GM21367 (cell line): Measurements from ENCODE around the gene C1QTNF1.

Experiments used
- ATAC-seq: cut with Tn5 transposase; IDR thresholded peaks from one replicate; pipeline ENCODE4 v1.9.1; 2021; ENCODE audit not compliant: unreplicated experiment

C1QTNF1 gene

GRCh38 chr17:78992542-78993212, 31.3 kb upstream of the C1QTNF1 start:
- ATAC-seq = no peak

DNA sequence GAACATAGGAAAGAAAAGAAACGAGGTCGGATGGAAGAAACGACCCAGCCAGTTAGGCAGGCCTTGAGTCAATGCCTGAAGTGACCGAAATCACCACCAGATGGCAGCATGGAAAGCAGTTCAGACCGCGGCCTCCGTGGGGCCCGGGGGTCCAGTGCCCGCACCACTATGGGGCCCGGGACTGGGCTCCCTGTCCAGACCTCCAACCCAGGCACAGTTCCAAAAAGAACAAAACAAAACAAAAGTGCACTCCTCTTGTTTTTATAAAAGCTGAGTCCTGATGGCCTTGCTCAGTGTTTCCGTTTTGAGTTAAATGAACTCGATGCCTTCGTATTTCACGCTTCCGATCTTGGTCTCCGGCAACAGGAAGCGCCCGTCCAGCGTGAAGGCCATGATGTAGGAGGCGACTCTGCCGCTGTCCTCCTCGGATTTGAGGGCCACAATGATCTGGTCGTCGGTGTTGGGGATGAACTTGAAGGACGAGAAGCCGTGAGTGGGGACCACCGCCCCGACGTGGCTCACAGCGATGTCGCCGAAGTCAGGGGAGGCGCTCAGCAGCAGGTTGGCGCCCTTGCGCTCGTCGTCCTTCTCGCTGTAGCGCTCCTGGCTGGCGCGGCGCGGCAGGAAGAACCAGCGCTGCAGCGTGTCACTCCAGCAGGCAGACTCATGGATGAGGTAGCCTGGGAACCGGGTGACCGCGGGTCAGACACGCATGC, 30.6 kb upstream of the C1QTNF1 start:
- no peak for ATAC-seq

DNA sequence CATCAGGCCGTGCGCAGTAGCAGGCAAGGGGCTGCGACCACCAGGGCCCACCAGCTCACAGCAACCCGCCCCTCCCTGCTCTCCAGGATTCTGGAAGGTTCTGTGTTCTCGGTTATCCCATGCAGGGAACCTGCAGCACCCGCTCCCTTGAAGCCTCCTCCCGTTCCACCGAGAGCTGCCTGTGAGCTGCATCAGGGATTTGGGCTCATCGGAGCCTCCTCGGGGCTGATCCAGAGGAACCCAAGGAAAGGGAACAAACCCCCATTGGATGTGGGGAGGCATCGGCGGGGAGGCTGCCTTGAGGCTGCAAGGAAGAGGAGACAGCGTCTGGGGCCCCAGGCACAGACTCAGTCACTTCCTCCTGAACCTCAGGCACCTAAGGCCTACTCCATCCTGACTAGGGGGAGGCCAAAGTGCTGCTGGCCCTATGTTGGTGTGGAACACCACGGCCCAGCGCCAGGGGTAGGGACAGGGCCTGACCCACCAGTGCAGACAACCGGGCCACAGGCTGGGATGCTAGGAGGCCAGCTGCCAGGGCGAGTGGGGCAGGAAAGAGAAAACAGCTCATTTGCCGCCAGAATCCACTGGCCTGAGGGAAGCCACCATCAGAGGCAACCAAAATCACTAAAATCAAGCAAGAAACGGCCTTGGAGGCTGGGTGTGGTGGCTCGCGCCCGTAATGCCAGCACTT, 29.8 kb upstream of the C1QTNF1 start:
- no peak for ATAC-seq

DNA sequence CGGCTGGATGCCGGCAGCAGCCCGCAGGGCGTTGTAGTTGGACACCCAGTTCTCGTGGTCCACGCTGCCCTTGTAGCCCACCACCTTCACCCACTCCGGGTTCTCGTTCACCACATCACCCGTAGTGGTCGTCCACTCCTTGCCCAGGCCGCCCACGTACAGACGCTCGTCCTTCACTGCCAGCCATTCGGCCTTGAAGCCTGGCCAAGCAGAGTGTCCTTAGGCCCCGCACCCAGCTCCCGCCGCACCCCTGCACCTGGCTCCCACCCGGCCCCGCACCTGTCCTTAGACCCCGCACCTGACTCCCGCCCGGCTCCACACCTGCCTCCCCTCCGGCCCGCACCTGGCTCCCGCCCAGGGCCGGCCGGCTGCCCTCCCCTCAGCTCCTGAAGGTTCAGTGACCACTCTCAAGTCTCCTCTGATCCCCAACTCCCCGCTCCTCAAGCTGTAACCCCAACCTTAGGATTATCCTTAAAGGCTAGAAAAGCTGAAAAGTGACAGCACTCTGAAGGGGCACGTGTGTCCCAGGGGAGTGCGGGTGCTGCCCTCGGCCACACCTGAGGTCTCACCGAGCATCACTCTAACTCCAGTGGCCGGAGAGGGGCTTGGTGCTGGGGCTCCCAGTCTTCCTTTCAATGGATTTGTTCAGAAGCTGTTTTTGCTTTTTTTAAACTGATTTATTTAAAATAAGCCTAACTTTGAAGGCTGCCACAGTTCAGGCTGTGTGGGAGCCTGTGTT, 28.8 kb upstream of the C1QTNF1 start:
- no peak for ATAC-seq

- no peak for ATAC-seq
These were observed 28.1 kb upstream of the C1QTNF1 start for GRCh38 chr17:78995761-78996451.

DNA sequence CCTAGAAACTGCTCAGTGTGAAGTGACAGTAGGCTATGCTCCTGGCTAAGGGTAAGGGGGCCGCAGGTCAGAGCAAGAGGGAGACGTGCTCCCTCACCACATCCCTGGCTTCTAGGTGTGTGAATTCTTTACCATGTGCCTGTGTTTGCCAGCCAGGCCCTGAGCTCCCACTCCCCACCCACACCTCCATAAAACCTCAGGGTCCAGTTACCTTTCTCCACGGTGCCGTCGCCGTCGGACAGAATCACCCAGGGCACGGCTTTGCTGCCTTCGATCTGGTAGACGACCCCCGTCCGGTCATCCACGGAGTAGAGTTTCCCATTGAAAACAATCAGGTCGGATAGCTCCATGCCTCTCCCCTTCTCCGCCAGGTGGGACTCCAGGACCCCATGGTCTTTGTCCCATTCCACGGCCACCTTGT, 27.2 kb upstream of the C1QTNF1 start:
- no peak for ATAC-seq

DNA sequence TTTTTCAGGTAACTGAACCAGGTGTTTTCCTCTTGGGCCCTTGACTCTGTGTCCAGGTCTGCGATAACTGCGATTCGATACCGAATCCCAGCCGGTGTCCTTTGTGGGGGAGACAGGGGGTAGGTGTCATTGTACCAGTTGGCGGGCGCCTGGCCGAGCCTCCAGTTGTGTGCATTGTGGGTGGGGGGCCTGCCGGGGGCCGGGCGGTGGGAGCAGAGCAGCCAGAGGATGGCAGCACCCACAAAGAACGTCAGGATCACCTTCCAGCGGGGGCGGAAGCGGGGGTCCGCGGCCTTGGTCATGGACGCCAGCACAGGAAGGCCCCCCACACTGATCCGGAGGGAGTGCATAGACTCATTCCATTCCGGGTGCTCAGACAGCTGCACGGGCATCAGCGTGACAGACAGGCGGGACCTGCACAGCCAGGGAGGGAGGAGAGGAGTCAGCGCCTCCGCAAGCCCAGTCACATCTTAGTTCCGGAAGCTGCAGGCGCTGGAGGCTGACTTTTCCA, 26.7 kb upstream of the C1QTNF1 start:
- ATAC-seq = no peak

- ATAC-seq = no peak
These were observed 26.1 kb upstream of the C1QTNF1 start for GRCh38 chr17:78997881-78998280.

GRCh38 chr17:78998311-78999055, 25.5 kb upstream of the C1QTNF1 start:
- ATAC-seq = no peak

- ATAC-seq = no peak
These were observed 24.8 kb upstream of the C1QTNF1 start for GRCh38 chr17:78999056-78999768.

GRCh38 chr17:78999947-79000395, 24.0 kb upstream of the C1QTNF1 start:
- no peak for ATAC-seq

GRCh38 chr17:79000396-79001189, 23.4 kb upstream of the C1QTNF1 start:
- no peak for ATAC-seq

DNA sequence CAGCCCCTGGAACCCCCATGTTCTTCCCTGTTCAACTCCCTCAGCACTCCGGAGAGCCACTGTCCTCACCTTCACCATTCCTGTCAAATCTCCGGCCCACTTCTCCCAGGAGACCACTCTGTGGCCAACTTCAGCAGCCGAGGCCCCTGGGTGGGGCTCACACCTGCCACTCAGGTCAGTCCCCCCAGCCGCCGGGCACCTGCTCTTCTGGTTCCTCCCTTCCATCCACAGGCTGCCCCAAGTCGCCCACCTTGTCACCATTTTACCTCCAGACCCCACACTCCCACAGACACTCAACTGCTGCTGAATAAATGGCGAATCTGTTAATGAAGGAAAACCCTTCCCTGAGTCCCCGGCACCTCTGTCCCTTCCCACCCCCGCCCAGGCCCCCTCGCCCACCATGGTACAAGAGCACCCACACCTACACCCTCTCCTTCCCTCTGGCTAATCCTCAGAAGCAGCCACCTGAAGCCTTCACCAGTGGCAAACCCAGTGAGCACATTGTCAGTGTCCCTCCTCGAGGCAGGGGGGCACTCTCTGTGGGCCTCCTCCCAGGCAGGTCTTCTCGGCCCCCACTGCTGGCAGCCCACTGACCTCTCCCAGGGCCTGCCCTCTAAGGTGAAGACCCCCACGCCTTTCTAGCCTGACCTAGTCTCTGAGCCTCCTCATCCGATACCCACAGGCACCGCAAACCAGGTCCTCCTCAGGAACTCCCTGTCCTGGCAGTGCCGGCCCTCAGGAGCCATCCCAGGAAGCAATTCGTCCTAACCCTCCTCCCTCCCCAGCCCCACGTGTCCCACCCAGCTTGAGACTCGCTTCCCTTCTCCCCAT, 22.6 kb upstream of the C1QTNF1 start:
- ATAC-seq = no peak

- no peak for ATAC-seq
These were observed 21.7 kb upstream of the C1QTNF1 start for GRCh38 chr17:79002291-79002690.

DNA sequence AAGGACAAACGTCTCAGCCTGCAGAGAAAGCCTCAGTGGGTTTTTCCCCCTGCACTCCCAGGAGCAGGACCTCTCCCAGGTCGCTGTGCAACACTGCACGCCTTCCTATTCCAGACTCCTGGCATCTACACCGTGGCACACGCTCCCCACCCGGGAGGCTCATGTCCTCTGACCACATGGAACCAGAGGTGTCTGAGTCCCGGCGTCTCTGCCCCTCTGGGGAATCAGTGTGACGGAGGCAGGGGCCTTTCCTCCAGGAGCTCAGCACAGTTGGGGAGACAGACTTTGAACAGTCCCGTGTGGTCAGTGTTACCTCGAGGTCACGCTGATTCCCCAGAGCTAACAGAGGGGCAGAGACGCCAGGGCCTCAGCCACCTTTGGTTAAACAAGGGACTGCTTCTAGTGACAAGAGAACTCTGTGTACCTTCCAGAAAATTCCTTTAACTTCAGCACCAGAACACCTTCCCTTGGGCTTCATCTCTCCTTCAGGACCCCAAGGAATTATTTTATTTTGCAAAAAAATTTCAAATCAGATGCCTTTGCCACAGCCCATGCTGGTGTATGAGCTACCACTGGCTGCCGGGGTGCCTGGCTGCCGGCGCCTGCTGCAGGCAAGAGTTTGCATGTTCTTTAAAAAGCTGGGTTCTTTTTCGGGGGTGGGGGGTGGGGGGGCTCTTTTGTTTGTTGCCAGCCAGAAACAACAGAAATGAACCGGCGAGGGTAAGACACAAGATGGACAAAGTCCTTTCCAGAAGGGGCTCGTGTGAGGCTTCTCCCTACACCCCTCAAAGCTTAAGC, 21.0 kb upstream of the C1QTNF1 start:
- no peak for ATAC-seq

DNA sequence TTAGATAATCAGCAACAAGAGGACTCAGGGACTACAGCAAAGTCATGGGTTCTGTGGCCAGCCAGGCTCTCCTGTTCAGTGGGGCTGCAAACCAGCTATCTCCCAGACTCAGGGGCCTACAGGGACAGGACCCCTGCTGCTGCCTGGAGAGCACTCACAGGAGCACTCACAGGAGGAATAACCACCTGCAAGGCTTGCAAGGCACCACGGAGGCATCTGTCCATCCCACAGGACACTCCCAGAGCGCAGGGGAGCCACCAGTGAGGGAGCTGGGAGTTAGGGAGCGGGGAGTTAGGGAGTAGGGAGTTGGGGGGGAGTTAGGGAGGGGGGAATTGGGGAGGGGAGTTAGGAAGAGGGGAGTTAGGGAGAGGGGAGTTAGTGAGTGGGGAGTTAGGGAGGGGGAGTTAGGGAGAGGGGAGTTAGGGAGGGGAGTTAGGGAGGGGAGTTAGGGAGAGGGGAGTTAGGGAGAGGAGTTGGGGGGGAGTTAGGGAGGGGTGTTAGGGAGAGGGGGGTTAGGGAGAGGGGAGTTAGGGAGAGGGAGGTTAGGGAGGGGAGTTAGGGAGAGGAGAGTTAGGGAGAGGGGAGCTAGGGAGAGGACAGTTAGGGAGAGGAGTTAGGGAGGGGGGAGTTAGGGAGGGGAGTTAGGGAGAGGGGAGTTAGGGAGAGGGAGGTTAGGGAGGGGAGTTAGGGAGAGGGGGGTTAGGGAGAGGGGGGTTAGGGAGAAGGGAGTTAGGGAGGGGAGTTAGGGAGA, 20.1 kb upstream of the C1QTNF1 start:
- no peak for ATAC-seq
